Upper lobe of right lung (tissue), 1 donor: ENCODE results near the gene CHRNA4. TPM values are rescaled to one million over a fixed set of nuclear protein-coding genes. Genes with fewer than 3 reads are reported as not detected.

ENCODE experiments used
- ATAC-seq: fragments of 200-7000 bp; cut with Tn5 transposase; one replicate; pipeline ENCODE4 v1.9.1; 2020; ENCODE audit warnings: mild to moderate bottlenecking, moderate library complexity
- DNase-seq: peaks from one replicate; pipeline ENCODE4 v3.0.0-alpha.2; 2020
- H3K27ac ChIP-seq: fragments of 200-600 bp; one replicate; pipeline ENCODE4 v1.8.0; 2022
- H3K27me3 ChIP-seq: fragments of 200-600 bp; one replicate; pipeline ENCODE4 v1.8.0; 2022; ENCODE audit warnings: mild to moderate bottlenecking
- H3K36me3 ChIP-seq: fragments of 200-600 bp; one replicate; pipeline ENCODE4 v1.8.0; 2022
- H3K4me1 ChIP-seq: fragments of 200-600 bp; one replicate; pipeline ENCODE4 v1.8.0; 2022
- H3K4me3 ChIP-seq: fragments of 200-600 bp; one replicate; pipeline ENCODE4 v1.8.0; 2022; ENCODE audit warnings: mild to moderate bottlenecking
- H3K9me3 ChIP-seq: fragments of 200-600 bp; one replicate; pipeline ENCODE4 v1.8.0; 2022
- CTCF ChIP-seq: fragments of 200-600 bp; IDR thresholded peaks from one replicate; pipeline ENCODE4 v1.8.0; 2022; ENCODE audit warnings: antibody characterized with exemption
- intact Hi-C: fragments of 100-400 bp; cut with DNase I; formaldehyde crosslinking; loops from one replicate; pipeline ENCODE4 v1.11.0; 2022
- total RNA-seq: library from RNA; stranded (reverse); fragmentation: NEBNext Ultra II Directional; extraction: Animal tissue kit (Norgen Biotek cat#: 25700); gene quantifications from one replicate; pipeline ENCODE4 v1.2.1, GENCODE V29; 2021
- donor health status: DM: no; HTN: yes; CAD: no; lungs with severe emphysema.

Gene CHRNA4
- total RNA-seq, 1 donor from 2014 or later, result 0.06 TPM

- Histone ChIP-seq H3K36me3 (no peaks in the 10 kb centered on the region), H3K4me1 (no peaks in the 10 kb centered on the region), H3K27ac (no peak overlapping the region), H3K27me3 (peaks cover 31% of the 10 kb centered on the region), H3K4me3 (no peak overlapping the region), H3K9me3 (no peaks in the 10 kb centered on the region)
- no peak for ATAC-seq
- intact Hi-C loops, result no loop called here
- DNase-seq, result no peak
- TF ChIP-seq CTCF, result no peak
These were observed 34.6 kb upstream of the CHRNA4 start for GRCh38 chr20:63395723-63396122.

GRCh38 chr20:63394920-63395455 lies 33.8 kb upstream of the CHRNA4 start:
- DNase-seq (no peak), ATAC-seq (no peak)
- no peaks in the 10 kb centered on the region for H3K9me3 ChIP-seq
- no peak overlapping the region for H3K4me3 ChIP-seq
- TF ChIP-seq CTCF, result no peak
- peaks cover 31% of the 10 kb centered on the region for H3K27me3 ChIP-seq
- H3K36me3 ChIP-seq, result no peaks in the 10 kb centered on the region
- no peaks in the 10 kb centered on the region for H3K4me1 ChIP-seq
- intact Hi-C loops, result no loop called here
- no peak overlapping the region for H3K27ac ChIP-seq

- no peak for TF ChIP-seq CTCF
- DNase-seq, result no peak
- Histone ChIP-seq H3K4me1 (no peaks in the 10 kb centered on the region), H3K27ac (no peak overlapping the region), H3K4me3 (no peak overlapping the region), H3K27me3 (peaks cover 31% of the 10 kb centered on the region), H3K9me3 (no peaks in the 10 kb centered on the region), H3K36me3 (no peaks in the 10 kb centered on the region)
- intact Hi-C loops, result no loop called here
- no peak for ATAC-seq
These were observed 33.1 kb upstream of the CHRNA4 start for GRCh38 chr20:63394069-63394919.

- no peak for ATAC-seq
- DNase-seq, result no peak
- intact Hi-C loops, result no loop called here
- Histone ChIP-seq H3K4me1 (no peaks in the 10 kb centered on the region), H3K27ac (no peak overlapping the region), H3K9me3 (no peaks in the 10 kb centered on the region), H3K27me3 (peaks cover 31% of the 10 kb centered on the region), H3K36me3 (no peaks in the 10 kb centered on the region), H3K4me3 (no peak overlapping the region)
- TF ChIP-seq CTCF, result no peak
These were observed 32.4 kb upstream of the CHRNA4 start for GRCh38 chr20:63393566-63393965.

GRCh38 chr20:63392465-63393365 lies 31.6 kb upstream of the CHRNA4 start:
- Histone ChIP-seq H3K9me3 (no peaks in the 10 kb centered on the region), H3K4me3 (no peak overlapping the region), H3K36me3 (no peaks in the 10 kb centered on the region), H3K27ac (no peak overlapping the region), H3K27me3 (peaks cover 31% of the 10 kb centered on the region), H3K4me1 (no peaks in the 10 kb centered on the region)
- ATAC-seq (no peak), DNase-seq (no peak)
- no peak for TF ChIP-seq CTCF
- intact Hi-C loops, result no loop called here
